Ammon's horn (tissue), 1 donor: Measurements from ENCODE around the gene AQP2.
"Not testable (repeated sequence)": the region's sequence is repeated elsewhere in the genome, so short reads cannot be mapped to it uniquely, and the experiment has no call there.

Source experiments
- DNase-seq: peaks from one replicate; pipeline ENCODE4 v3.0.0-alpha.2; 2016; ENCODE audit warnings: low spot score

AQP2 gene

DNA sequence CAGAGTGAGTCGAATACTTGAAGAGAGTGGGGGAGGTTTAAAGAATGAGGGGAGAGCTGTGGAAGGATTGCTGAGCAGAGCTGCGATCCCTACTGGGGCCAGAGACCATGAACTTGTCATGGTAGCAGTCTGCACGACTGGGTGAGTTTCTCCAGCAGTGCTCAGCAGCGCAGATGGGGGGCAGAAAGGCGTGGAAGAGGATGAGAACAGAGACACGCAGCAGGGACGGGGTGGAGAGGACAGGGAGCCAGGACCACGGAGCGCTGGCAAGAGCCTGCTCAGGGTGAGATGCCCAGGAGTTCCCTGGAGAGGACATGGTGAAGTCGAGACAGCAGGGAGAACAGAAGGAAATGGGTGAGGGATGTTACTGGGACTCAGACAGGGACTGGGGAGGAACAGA is 20.1 kb downstream of the AQP2 start:
- DNase-seq = no peak

DNA sequence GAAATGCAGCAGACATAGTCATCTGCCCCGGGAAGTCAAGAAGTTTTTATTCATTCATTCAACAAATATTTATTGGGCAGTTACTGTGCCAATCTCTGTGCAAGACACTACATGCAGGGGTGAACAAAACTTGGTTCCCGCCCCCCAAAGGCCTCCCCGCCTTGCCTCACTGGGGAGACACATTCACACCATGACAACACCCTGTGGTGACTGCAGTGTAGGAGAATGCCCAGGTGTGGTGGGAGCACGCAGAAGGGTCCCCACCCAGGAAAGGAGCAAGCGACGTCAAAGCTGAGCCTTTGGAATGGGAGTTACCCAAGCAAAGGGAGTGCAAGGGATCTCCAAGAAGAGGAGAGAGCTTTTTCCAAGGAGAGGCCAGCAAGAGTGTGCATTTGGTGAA is 20.6 kb downstream of the AQP2 start:
- DNase-seq = no peak

DNA sequence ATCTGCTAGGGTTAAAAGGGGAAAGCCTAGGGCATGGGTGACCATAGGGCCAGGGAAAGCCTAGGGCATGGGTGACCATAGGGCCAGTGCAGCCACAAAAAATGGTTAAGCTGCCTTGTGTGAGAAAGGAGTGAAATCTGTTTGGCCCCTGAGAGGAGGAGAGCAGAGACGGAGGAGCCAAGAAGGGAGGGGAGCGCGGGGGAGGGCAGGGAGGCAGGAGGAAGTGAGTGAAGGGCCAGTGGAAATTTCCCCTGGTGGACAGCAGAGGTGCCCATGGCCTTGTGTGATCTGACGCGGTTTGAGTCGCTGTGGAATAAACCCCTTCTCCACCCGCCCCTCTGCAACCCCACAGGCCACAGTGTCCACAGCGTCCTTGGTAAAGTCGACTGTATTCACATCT is 21.6 kb downstream of the AQP2 start:
- peak; percentile 54 for DNase-seq

DNA sequence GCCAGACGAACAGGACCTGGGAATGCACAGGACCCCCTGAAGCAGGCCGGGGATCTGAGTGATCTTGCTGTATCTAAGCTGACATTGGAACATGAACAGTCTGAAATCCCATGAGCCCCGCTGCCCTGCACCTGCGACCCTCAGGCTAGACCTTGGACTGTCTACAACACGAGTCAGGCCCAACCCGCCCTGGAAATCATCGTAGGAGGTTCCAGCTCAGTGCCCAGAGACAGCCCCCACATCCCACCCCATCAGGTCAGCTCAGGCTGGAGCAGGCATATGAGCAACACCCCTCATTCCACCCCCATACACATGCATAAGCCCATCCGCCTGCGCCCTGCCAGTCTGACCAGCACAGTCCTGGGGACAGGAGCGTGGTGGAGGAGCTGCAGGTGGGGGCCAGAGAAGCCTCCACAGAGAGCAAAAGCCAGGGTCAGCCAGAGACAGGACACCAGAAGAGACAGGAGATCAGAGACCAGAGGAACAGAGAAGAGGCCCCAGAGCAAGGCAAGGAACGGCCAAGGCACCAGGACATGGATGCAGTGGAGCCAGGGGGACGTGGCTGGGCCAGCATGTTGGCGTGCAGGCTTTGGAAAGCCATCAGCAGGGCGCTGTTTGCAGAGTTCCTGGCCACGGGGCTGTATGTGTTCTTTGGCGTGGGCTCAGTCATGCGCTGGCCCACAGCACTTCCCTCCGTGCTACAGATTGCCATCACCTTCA is 22.3 kb downstream of the AQP2 start, which contains the start of gene AQP6:
Gene AQP6 (plus strand): TSS at position 307 of the 720 bp plus-strand sequence. CDS start 227 bp downstream, at position 534.
- no peak for DNase-seq

DNA sequence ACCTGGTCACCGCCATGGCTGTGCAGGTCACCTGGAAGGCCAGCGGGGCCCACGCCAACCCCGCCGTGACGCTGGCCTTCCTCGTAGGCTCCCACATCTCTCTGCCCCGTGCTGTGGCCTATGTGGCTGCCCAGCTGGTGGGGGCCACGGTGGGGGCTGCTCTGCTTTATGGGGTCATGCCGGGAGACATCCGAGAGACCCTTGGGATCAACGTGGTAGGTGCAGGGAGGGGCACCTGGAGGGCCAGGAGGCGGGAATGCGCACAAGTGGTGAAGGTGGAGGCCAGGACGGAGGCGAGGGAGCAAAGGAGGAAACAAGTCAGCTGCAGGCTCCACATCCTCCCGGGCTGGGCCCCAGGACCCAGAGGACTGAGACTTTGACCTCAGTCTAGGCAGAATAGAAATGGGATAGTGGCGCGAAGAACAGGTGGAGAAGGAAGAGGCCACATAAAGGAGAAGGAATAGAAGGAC is 22.9 kb downstream of the AQP2 start:
- no peak for DNase-seq

DNA sequence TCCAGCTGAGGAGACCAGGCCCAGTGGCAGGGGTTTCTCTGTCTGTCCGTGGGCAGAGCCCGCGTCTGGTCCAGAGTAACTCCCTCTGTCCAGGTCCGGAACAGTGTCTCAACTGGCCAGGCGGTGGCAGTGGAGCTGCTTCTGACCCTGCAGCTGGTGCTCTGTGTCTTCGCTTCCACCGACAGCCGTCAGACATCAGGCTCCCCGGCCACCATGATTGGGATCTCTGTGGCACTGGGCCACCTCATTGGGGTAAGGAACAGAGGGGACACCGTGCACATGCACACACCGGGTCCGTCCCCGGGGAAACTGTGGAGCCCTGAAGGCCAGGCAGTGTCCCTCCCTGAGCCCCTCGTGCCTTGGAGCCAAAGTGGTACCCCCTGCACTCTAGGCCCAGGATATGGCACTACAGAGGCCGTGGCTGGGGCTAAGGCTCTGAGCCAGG is 23.7 kb downstream of the AQP2 start:
- DNase-seq = peak; percentile 95

DNA sequence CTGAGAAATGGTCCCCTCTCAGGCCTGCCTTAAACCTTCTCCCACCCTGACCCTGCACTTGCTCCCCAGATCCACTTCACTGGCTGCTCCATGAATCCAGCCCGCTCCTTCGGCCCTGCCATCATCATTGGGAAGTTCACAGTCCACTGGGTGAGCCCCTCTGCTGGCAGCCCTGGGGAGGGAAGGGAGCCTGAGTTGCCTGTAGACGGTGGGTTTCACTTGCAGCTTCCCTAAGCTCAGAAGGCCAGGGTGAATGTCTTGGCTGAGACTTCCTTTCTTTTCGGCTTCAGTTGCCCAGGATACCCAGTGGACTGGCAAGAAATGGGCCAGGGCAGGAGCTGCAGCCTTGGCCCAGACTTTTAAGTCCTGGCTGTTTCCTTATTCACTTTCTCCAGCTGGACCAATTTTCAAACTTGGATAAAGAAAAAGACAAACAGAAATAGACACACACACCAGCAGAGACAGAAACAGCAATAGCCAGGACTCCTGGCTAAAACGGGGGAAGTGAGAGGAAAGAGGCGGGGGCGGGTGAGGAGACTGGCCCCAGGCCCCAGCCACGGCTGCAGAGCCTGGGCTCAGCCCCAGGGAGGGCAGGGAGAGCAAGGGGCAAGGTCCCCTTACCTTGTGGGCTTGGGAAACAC is 24.3 kb downstream of the AQP2 start:
- peak; percentile 76 for DNase-seq

DNA sequence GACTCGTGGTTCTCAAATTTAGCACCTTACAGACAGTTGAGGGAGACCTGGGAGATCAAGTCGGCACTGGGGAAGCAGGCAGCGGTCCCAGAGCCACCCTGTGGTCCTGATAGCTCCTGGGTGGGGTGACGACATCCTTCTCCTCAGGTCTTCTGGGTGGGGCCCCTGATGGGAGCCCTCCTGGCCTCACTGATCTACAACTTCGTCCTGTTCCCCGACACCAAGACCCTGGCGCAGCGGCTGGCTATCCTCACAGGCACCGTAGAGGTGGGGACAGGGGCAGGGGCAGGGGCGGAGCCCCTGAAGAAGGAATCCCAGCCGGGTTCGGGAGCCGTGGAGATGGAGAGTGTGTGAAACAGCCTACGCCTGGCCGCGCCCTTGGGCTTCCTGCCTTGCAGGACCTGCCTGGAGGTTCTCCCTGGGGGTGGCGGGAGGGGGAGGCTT is 24.8 kb downstream of the AQP2 start:
- DNase-seq = no peak

DNA sequence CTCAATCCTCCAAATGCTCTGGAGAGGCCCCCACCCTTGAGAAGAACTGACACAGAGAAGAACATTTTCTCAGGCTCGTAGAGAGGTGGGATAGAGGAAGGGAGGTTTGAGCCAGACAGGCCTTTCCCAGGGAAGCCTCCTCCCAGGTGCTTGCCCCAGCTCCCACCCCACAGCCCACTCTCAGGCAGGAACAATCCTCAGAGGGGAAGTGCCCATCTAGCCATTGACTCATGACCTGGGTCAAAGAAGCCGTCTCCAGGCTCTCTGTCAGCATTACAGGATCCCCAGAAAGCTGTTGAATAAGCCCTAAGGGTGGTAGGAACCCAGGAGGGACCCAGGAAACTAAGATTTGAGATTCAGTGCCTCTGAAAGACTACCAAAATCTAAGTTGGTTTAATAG is 26.0 kb downstream of the AQP2 start:
- no peak for DNase-seq

- no peak for DNase-seq
Measured at GRCh38 chr12:49978125-49978524, 27.6 kb downstream of the AQP2 start.

GRCh38 chr12:49979016-49979586 is 28.6 kb downstream of the AQP2 start:
- peak; percentile 83 for DNase-seq

DNA sequence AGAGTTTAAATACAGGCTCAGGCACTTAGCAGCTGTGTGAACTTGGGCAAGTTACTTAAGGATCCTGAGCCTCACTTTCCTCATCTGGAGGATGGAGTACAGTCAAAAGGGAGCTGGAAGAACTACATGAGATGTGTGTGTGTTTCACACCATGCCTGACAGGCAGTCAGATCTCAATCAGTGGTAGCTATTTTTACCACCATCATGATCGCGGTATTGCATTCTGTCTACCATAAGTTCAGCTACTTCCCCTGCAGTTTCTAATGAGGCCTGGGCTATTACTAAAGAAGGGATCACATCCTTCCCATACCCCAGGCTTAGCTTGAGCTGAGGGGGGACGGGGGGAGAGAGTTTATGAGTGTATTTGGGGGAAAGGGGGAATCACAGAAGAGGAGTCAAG is 29.3 kb downstream of the AQP2 start:
- no peak for DNase-seq

- DNase-seq = no peak
Measured at GRCh38 chr12:49980501-49981349, 30.2 kb downstream of the AQP2 start.

DNA sequence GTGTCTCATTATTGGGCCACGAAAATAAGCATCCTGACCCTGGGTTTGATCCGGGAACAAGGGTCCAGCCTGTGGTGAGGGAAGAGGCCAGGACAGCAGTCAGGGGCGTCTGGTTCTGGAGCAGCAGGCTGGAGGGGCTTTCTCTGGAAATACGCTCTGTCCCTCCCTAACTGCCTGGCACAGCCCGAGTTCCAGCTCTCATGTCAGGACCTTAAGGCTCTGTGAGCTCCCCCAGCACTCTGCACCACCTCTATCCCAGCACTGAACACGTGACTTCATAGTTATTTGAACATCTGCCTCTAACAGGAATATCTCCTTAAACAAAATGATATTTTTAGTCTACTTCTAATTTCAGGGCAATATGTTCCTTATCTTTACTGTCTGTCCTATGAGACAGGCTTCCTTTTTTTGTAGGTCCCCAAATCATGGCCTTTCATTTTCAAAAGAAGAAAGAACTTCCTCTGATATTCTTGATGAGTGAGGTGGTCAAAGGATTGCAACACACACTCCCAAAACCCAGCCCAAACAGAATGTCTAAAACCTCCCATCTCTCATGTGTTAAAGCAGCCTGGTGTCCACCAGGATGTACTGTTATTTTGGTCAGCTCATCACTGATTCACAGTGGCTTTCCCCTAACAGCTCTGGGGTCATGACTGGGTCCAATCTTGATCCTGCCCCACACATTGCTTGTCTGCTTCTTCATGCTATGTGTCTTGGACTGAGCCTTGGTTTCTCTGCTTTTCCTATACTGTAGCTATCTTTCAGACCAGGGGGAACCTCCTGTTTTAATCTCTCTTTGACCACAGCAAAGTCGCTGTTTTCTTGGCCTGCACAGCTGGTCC is 31.9 kb downstream of the AQP2 start:
- DNase-seq = no peak

DNA sequence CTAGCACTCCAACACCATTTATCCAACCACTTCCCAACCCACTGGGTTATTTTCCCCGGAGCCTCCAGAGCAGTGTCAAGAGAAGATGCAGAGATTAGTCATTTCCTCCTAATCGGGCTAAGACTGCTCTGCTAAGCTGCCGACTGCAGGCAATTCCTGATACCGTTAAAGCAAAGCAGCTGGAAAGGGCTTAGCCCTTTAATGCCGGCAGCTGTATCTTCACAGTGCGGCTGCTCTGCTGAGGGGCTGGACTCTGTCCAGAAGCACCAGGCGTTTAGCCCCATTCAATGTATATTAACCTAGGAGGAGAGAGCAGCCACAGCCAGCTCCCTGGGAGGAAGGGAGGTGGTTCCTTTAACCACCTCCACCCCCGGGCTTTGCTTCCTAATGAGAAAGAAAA is 33.4 kb downstream of the AQP2 start:
- DNase-seq = peak; percentile 28

- DNase-seq = no peak
Measured at GRCh38 chr12:49984476-49985359, 34.2 kb downstream of the AQP2 start.

- no peak for DNase-seq
Measured at GRCh38 chr12:49985981-49986380, 35.4 kb downstream of the AQP2 start.

DNA sequence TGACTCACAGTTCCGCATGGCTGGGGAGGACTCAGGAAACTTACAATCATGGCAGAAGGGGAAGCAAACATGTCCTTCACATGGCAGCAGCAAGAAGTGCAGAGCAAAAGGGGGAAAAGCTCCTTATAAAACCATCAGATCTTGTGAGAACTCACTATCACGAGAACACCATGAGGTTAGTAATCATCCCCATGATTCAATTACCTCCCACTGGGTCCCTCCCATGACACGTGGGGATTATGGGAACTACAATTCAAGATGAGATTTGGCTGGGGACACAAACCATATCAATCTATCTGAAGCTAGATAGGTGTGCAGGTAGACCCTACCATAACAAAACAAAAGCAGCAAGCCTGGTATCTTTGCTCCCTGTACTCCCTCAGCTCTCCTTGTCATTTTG is 35.9 kb downstream of the AQP2 start:
- DNase-seq = not testable (repeated sequence)

DNA sequence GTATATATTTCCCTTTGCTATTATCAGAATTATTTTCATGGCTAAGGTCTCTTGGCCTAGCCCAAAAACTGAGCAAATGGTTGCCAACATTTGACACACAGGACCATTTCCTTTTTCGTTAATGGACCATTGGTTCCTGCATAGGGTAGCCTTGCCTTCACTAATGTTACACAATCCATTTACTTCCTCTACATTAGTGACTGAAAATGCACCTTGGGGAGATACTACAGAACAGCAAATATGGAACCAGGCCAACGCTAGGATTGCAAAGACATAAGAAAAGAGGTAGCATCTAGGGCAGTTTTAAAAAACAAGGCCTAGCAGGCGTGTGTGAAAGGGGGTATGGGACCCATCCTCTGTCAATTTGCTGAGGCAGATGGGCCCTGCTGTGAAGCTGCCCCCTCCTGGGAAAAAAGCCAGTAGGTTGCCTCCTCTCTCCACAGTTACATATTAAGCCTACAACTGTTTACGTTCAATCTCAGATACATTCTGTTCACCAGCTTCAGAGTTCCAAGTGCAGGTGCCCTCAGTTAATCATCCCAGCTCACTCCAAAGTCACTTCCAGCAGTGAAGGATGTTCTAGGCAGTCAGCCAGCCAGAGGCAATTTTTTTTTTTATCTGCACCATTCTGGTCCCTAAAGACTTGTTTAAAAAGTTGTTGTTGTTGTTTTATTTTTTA is 37.2 kb downstream of the AQP2 start:
- DNase-seq = peak; percentile 27

- not testable (repeated sequence) for DNase-seq
Measured at GRCh38 chr12:49989400-49989799, 38.9 kb downstream of the AQP2 start.
